Esophagus muscularis mucosa (tissue), 3 donors: ENCODE data around the gene B4GALT3.

Experiments used
- CTCF ChIP-seq, 3 experiments: fragments of 200-600 bp in 2 of 3; fragments of 450-650 bp in 1 of 3; sonication (generic) in 2 of 3; IDR thresholded peaks; one replicate each; pipeline ENCODE4 v1.5.1; 2017 to 2019; ENCODE audit warnings: antibody characterized with exemption in 3 of 3, mild to moderate bottlenecking in 2 of 3, moderate library complexity in 1 of 3
- EP300 ChIP-seq: sonication (generic); formaldehyde crosslinking; IDR thresholded peaks from one replicate; pipeline ENCODE4 v1.6.1; 2017; ENCODE audit warnings: antibody characterized with exemption

- no peak for TF ChIP-seq CTCF (IDR thresholded peaks at IDR 0.05)
- TF ChIP-seq EP300: no peak
Measured at GRCh38 chr1:161153176-161153575, 24.1 kb downstream of the B4GALT3 start.
